ENCODE results near the gene ZNF92. TPM values are rescaled to one million over a fixed set of nuclear protein-coding genes. Genes with fewer than 3 reads are reported as not detected.
"Not testable (repeated sequence)": the region's sequence is repeated elsewhere in the genome, so short reads cannot be mapped to it uniquely, and the experiment has no call there.

Gene ZNF92
- total RNA-seq, 2 donors from 2014 or later, result 26.4 to 26.5 TPM

- H3K4me3 ChIP-seq (ENCODE audit: low read length), result no peak overlapping the region
- Mint-ChIP-seq H3K36me3 (ENCODE audit: low read depth) (peaks cover 21% of the 10 kb centered on the region), H3K4me1 (no peaks in the 10 kb centered on the region), H3K27me3 (ENCODE audit: insufficient read depth) (peaks cover 4% of the 10 kb centered on the region), H3K9me3 (peaks cover 82% of the 10 kb centered on the region), H3K27ac (no peak overlapping the region), H3K4me3 (no peak overlapping the region)
- H3K27me3 ChIP-seq (ENCODE audit: control insufficient read depth, insufficient read depth, low read length, poor library complexity, severe bottlenecking), result no peaks in the 10 kb centered on the region
- no peak overlapping the region for H3K9ac ChIP-seq (ENCODE audit: extremely low read depth, low read length, poor library complexity, severe bottlenecking)
- no peak for TF ChIP-seq CTCF (conservative IDR thresholded peaks at IDR 0.05)
- H3K36me3 ChIP-seq (ENCODE audit: control insufficient read depth, insufficient read depth, low read length), result peaks cover 30% of the 10 kb centered on the region
- DNase-seq, result no peak
- peaks cover 81% of the 10 kb centered on the region for H3K9me3 ChIP-seq (ENCODE audit: control insufficient read depth, low read length)
- no peak overlapping the region for H3K27ac ChIP-seq (ENCODE audit: low read depth, low read length)
- 67% methylated on average over 1 of the region's 1 CpG; no CpG with 5 or more reads in 1 of the 2 experiments for WGBS, 2 experiments (ENCODE audit: insufficient coverage in 1 of 2, insufficient read length in 1 of 2)
- H3K4me1 ChIP-seq (ENCODE audit: control insufficient read depth, insufficient read depth, low read length), result no peaks in the 10 kb centered on the region
These were observed 30.4 kb downstream of the ZNF92 start for GRCh38 chr7:65404020-65404419.

GRCh38 chr7:65406706-65407105 is 33.1 kb downstream of the ZNF92 start:
- H3K36me3 Mint-ChIP-seq (ENCODE audit: low read depth); H3K4me1 Mint-ChIP-seq; H3K27me3 Mint-ChIP-seq (ENCODE audit: insufficient read depth); H3K4me1 ChIP-seq (ENCODE audit: control insufficient read depth, insufficient read depth, low read length); H3K9ac ChIP-seq (ENCODE audit: extremely low read depth, low read length, poor library complexity, severe bottlenecking); H3K27ac Mint-ChIP-seq; H3K27ac ChIP-seq (ENCODE audit: low read depth, low read length); H3K27me3 ChIP-seq (ENCODE audit: control insufficient read depth, insufficient read depth, low read length, poor library complexity, severe bottlenecking); DNase-seq; H3K4me3 Mint-ChIP-seq; H3K36me3 ChIP-seq (ENCODE audit: control insufficient read depth, insufficient read depth, low read length); H3K4me3 ChIP-seq (ENCODE audit: low read length): not testable (repeated sequence)
- peaks cover 56% of the 10 kb centered on the region for H3K9me3 ChIP-seq (ENCODE audit: control insufficient read depth, low read length)
- WGBS, 2 experiments (ENCODE audit: insufficient coverage in 1 of 2, insufficient read length in 1 of 2), result 93 to 94% methylated on average over 2 of the region's 2 CpGs
- H3K9me3 Mint-ChIP-seq, result peaks cover 88% of the 10 kb centered on the region

- Histone ChIP-seq H3K4me1 (ENCODE audit: control insufficient read depth, insufficient read depth, low read length) (no peaks in the 10 kb centered on the region), H3K4me3 (ENCODE audit: low read length) (no peak overlapping the region), H3K9ac (ENCODE audit: extremely low read depth, low read length, poor library complexity, severe bottlenecking) (no peak overlapping the region), H3K27me3 (ENCODE audit: control insufficient read depth, insufficient read depth, low read length, poor library complexity, severe bottlenecking) (no peaks in the 10 kb centered on the region), H3K36me3 (ENCODE audit: control insufficient read depth, insufficient read depth, low read length) (no peaks in the 10 kb centered on the region), H3K27ac (ENCODE audit: low read depth, low read length) (no peak overlapping the region), H3K9me3 (ENCODE audit: control insufficient read depth, low read length) (peaks cover 39% of the 10 kb centered on the region)
- Mint-ChIP-seq H3K4me1 (no peaks in the 10 kb centered on the region), H3K4me3 (no peak overlapping the region), H3K27me3 (ENCODE audit: insufficient read depth) (peaks cover 4% of the 10 kb centered on the region), H3K9me3 (peaks cover 87% of the 10 kb centered on the region), H3K27ac (no peak overlapping the region), H3K36me3 (ENCODE audit: low read depth) (no peaks in the 10 kb centered on the region)
- WGBS, 2 experiments (ENCODE audit: insufficient coverage in 1 of 2, insufficient read length in 1 of 2), result 87 to 91% methylated on average over 2 to 3 of the region's 3 CpGs
- TF ChIP-seq CTCF (conservative IDR thresholded peaks at IDR 0.05), result no peak
- DNase-seq, result no peak
These were observed 35.7 kb downstream of the ZNF92 start for GRCh38 chr7:65409363-65409762.

GRCh38 chr7:65411249-65411648 is 37.6 kb downstream of the ZNF92 start:
- H3K4me1 Mint-ChIP-seq, result no peaks in the 10 kb centered on the region
- H3K27me3 Mint-ChIP-seq (ENCODE audit: insufficient read depth), result peaks cover 3% of the 10 kb centered on the region
- no peak overlapping the region for H3K9ac ChIP-seq (ENCODE audit: extremely low read depth, low read length, poor library complexity, severe bottlenecking)
- no peaks in the 10 kb centered on the region for H3K36me3 ChIP-seq (ENCODE audit: control insufficient read depth, insufficient read depth, low read length)
- H3K27ac Mint-ChIP-seq, result no peak overlapping the region
- peaks cover 87% of the 10 kb centered on the region for H3K9me3 Mint-ChIP-seq
- no peak for DNase-seq
- no peaks in the 10 kb centered on the region for H3K4me1 ChIP-seq (ENCODE audit: control insufficient read depth, insufficient read depth, low read length)
- H3K27me3 ChIP-seq (ENCODE audit: control insufficient read depth, insufficient read depth, low read length, poor library complexity, severe bottlenecking), result no peaks in the 10 kb centered on the region
- no peak overlapping the region for H3K4me3 Mint-ChIP-seq
- H3K9me3 ChIP-seq (ENCODE audit: control insufficient read depth, low read length), result peaks cover 28% of the 10 kb centered on the region
- H3K4me3 ChIP-seq (ENCODE audit: low read length), result no peak overlapping the region
- no peak overlapping the region for H3K27ac ChIP-seq (ENCODE audit: low read depth, low read length)
- TF ChIP-seq CTCF (conservative IDR thresholded peaks at IDR 0.05), result no peak
- no peaks in the 10 kb centered on the region for H3K36me3 Mint-ChIP-seq (ENCODE audit: low read depth)

All from endodermal cell (in vitro differentiated cells).